Hypothalamus (tissue), 51 donors: ENCODE measurements around the gene BIRC6.
"Not testable (repeated sequence)": the region's sequence is repeated elsewhere in the genome, so short reads cannot be mapped to it uniquely, and the experiment has no call there.

Experiments used
- DNase-seq, 51 donors: peaks; one replicate each; lab custom pipeline; 2025; lab: John Stamatoyannopoulos, UW

Gene BIRC6

DNA sequence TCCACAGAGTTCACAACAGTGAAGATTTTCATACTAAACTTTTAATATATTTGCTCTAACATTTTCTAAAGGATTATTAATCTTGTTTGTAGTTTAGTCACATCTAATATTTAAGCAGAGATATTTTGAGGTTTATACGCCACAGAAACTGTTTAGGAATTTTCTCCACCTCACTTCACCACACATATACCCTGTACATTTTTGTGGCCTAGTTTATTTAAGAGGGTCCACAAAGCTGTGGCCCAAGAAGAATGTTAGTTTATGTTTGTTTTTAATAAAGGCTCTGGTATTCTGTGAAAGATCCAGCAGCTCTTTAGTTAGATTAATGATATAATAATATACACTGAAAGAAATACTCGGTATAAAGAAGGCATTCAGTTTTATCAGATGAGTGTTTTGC, 138.3 kb downstream of the BIRC6 start:
- no peak for DNase-seq

DNA sequence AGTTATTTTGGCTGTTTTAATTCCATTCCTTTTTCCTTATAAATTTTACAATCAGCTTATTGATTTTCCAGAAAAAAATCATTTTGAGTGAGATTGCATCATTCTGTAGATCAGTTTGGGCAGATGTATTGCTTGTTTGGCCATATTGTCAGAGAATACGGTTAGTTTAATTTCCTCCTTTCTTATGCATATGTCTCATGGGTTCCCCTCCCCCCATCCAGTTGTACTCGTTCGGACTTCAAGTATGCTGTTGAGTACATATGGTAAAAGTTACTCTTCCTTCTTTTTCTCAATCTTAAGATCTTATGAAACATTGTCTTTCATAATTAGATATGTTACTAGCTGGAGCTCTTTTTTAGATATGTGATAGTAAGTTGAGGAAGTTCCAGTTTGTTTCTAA, 139.8 kb downstream of the BIRC6 start:
- no peak for DNase-seq

DNA sequence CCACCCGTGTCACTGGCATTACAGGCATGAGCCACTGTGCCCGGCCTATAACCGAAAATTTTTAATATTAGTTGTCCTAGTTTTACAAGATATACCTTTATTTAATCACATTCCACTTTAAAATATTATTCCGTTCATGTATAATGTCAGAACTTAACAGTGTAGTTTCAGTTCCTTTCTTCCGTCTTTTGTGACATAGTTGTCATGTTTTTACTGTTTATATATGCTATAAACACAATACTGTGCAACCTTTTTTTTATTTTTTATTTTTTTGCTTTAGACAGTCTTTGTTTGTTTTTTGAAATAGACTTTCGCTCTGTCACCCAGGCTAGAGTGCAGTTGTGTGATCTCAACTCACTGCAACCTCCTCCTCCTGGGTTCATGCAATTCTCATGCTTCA, 141.5 kb downstream of the BIRC6 start:
- no peak for DNase-seq

DNA sequence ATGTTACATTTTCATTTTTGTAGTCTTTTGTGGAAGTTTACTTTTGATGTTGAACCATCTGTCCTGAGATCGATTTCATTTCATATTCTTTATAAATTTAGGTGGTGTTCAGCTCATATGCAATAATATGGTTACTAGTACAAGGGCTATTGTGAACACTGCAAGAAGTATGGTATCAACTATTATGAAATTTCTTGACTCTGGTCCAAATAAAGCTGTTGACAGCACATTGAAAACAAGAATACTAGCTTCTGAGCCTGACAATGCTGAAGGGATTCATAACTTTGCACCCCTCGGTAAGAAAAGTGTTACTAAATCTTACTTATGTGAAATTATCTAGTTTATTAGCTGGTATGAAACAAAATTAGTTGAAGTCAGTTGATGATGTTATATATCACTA, 146.1 kb downstream of the BIRC6 start:
- no peak for DNase-seq

DNA sequence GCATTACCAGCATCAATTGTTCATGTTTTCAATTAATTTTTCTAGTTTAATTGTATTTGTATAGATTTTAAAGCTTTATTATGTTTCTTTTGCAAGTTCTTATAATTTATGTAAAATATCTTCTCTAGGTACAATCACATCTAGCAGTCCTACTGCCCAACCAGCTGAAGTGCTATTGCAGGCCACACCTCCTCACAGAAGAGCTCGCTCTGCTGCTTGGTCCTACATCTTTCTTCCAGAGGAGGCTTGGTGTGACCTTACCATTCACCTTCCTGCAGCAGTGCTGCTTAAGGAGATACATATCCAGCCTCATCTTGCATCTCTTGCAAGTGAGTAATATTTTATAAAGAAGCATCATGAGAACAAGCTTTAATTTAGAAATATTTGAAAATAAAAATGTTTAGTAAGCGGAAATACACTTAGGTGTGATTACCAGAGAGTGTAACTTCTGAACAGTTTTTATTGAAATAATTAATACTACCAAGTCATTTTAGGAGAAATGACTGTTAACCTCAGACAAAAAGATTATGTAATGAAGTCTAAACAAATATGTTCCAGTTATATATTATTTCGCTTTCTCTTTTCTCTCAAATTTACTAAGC, 148.2 kb downstream of the BIRC6 start:
- no peak for DNase-seq

DNA sequence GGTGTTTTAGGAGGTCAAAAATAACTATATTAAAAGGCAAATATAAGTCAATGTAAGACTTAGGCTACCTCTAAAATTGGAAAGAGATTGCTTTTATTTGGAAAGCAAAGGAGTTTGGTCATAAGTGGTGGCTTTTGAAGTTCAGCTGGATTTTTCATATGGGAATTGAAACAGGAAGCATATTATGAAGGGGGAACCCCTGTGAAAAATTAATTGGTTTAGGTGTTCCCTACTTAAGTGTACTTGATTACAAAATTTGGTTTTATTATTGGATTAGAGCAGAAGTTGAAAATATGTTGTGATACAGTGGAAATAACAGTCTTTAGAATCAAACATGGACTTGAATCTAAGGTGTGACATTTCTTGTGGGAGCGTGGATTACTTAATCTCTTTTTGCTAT, 149.6 kb downstream of the BIRC6 start:
- no peak for DNase-seq

DNA sequence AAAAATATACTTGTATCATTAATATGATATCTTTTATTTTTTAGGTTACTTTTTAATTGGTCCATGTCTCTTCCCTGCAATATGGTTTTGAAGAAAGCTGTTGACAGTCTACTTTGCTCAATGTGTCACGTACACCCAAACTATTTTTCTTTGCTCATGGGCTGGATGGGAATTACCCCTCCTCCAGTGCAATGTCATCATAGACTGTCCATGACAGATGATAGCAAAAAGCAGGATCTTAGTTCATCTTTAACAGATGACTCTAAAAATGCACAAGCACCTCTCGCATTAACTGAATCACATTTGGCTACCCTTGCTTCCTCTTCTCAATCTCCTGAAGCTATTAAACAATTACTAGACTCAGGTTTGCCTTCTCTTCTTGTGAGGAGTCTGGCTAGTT, 158.1 kb downstream of the BIRC6 start:
- DNase-seq = no peak

DNA sequence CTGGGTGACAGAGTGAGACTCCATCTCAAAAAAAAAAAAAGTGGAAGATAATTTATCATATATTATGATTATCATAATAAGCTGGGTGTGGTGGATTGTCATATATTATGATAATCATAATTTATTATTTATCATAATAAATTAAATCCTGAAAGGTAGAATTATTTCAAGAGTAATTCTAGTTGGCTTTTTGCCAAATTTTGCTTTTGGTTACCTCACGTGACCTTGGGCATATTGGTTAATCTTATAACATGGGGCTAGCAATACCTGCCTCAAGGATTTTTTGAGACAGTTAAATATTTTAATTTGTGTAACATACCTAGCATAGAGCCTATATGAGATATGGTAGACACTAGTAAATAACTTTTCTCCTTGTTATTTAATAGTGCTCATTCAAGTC, 159.7 kb downstream of the BIRC6 start:
- no peak for DNase-seq

DNA sequence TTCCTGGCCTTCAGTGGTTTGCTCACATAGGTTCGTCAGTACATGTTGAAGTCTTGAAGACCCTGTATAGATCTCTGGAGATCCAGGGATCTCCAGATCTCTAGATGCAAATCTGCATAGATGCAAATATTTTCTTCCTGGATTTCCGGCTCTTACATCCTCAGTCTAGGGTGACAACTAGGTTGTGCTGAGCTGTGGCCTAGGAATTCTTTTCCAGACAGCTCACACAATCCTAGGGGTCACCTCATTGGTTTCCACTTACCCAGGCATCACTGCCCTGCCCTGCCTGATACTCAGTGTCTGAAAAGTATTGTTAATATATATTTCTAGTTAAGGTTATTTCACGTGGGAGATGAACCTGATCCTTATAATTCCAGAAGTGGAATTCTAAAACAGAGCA, 165.9 kb downstream of the BIRC6 start:
- no peak for DNase-seq

DNA sequence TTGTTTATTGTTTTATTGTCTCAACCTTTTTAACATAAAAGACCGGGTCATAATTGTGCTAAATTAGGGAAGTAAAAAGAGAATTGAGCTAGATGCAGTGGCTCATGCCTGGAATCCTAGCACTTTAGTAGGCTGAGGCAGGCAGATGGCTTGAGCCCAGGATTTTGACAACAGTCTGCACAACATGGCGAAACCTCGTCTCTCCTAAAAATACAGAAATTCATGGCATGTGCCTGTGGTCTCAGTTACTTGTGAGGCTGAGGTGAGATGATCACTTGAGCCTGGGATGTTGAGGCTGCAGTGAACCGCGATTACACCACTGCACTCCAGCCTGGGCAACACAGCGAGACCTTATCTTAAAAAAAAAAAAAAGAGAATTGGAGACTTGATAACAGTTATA, 166.9 kb downstream of the BIRC6 start:
- DNase-seq = no peak

DNA sequence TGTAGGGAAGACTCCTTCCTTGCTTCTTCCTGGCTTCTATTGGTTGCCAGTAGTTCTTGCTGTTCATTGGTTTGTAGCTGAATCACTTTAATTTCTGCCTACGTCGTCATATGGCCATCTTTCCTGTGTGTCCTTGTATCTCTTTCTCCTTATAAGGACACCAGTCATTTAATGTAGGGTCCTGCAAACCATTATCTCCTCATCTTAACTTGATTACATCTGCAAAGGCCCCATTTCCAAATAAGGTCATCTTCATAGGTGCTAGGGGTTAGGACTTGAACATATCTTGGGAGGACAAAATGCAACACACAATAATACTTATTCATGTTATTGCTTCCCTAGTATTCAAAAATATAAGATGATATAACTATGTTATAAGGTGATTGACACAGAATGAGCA, 175.5 kb downstream of the BIRC6 start:
- DNase-seq = no peak

DNA sequence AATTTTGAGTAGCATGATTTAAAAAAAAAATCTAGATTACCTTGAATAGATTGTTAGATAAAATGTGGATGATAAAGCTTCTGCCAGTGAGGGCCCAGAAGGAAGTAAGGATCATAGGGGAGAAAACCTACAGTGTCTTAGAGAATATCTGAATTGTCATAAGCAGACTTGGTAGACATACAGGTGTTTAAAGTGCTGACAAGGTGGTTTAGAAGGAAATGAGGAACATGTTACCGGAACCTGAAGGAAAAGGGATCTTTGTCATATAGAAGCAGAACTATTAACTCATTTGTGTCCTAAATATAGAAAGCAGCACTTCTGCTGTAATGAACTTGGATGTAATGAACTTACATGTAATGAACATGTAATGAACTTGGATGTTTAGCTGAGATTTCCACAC, 176.1 kb downstream of the BIRC6 start:
- DNase-seq = no peak

DNA sequence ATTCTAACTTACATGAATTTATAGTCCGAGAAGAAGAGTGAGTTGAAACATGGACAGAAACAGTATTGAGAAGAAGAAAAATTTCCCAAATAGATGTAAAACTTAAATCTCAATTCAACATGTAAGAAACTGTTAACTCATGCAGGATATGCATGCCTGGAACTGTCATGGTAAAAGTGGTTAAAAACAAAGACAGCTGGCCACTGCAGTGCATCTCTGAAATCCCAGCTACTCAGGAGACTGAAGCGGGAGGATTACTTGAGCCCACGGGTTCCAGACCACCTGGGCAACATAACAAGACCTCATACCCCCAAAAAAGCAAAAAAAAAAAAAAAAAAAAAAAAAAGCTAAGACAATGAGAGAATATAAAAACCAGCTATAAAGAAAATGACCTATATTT, 178.0 kb downstream of the BIRC6 start:
- DNase-seq = no peak

DNA sequence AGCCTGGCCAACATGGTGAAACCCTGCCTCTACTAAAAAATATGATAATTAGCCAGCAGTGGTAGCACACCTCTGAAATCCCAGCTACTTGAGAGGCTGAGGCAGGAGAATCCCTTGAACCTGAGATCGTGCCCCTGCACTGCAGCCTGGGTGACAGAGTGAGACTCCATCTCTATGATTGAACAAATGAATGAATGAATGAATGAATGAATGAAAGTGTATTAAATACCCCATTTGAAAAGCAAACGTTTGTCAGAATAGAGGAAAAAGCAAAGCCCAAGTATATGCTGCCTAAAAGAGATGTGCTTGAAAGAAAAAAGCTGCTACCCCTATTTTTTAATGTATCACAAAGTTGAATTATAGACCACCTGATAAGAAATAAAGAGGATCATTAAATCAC, 181.9 kb downstream of the BIRC6 start:
- no peak for DNase-seq

DNA sequence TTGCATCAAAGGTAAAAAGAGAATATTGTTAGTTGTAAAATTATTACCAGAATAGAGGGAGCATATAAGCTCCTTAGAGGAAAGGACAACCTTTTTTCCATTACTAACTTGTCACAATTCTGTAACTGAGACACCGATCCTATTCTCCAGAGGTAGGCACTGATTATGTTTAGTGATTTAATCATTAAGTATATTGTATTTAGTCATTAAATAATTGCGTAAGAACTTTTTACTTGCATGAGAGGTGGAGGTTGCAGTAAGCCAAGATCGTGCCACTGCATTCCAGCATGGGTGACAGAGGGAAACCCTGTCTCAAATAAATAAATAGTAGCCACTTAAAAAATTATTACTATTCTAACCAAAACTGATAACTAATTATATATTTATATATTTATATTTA, 195.7 kb downstream of the BIRC6 start:
- DNase-seq = not testable (repeated sequence)

DNA sequence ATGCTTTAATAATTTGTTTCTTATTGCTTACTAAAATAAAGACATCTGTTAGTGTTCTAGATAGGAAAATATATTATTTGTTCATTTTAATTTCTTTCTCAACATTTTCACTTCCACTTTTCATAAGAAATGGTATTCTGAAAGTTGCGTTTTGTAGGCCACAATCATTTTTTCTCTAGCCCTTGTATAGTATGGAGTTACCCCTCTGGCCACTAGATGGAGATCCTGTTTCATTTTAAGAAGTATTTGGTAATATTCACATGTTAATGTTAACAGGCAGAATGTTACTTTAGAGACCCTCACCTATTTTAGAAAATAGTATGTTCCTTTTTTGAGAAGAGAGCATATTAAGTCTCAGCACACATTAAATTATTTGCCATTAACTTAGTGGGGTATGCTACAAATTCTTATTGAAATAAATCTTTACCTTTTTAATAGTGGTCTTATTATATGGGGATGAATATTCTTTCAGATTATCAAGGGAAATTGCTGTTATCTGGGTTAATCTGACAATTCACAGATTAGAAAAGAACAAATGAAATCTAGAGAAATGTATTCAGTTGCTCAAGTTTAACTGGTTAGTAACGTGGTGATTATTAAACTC, 197.1 kb downstream of the BIRC6 start:
- peak in 1 of 51 donors; percentile 40 for DNase-seq

DNA sequence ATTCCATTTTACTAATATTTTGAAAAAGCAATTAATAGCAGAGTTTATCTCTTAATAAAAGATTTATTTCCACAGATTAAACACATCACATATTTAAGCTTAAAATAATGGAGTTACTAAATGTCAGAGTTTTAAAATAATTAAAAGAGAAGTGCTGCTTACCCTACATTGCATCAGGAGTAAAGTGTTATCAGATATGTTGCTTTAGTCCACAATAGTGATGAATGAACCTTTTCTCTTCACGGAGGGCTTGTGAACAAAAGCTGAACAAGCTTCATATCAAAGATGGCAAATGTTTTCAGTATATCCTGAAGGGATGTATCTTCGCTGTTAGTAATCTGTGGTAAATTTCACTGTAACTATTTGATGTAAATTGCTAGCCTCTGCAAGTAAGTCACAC, 201.7 kb downstream of the BIRC6 start:
- DNase-seq = peak in 1 of 51 donors; percentile 33

DNA sequence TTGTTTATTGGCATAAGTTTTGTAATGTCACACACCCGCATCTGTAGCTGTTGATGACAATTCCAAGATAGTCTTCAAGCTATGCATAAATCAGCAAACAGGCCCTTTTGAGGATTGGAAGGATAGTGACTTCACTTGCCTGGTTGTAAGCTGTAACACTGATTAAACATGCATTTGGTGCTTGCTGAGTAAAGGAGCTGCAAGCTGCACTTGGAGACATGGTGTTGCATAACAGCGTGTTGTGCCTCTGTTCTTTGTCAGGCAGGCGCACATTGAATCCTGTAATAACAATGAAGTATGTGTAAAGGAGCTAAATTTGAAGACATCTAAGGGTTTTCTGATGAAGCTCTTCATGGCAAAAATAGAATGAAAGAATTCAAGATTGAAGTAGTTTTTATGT, 202.3 kb downstream of the BIRC6 start:
- peak in 33 of 51 donors; percentile 0 to 83 (median 31) for DNase-seq

DNA sequence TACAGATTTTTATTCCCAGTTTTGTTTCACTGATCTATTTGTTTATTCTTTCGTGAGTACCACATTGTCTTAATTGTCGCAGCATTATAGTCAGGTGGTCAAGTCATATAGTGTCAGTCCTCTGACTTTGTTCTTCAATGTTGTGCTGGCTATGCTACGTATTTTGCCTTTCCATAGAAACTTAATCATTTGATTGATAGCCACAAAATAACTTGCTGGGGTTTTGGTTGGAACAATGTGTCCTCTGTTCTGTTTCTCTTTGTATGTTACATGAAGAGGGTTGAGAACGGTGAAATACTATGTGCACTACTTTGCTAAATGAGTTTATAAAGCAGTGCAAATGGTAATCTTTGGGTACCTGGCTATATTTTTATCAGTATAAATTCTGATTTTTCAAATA, 206.1 kb downstream of the BIRC6 start:
- peak in 1 of 51 donors; percentile 26 for DNase-seq

DNA sequence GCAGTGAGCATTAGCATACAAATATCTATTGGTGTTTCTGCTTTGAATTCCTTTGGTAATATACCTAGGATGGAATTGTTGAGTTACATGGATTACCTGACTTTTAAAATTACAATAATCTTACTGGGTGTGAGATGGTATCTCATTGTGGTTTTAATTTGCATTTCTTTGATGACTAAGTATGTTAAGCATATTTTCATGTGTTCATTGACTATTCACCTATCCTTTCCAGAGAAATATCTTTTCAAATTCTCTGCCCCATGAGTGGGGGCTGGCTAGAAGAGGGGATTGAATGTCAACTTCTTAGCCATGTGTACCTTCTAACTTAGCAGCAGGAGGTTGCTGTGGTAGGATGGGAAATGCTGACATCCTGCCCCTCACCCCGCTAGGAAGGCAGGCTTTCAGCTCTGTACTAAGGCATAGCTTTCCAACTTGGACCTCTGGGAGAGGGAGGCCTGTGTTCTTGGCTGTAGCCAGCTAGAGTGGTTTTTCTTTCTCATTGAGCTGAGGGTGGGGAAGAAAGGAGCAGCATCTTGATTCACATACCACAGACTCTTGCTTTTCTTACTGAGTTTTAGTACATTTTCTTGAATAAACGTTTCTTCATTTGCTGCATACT, 207.7 kb downstream of the BIRC6 start:
- no peak for DNase-seq

DNA sequence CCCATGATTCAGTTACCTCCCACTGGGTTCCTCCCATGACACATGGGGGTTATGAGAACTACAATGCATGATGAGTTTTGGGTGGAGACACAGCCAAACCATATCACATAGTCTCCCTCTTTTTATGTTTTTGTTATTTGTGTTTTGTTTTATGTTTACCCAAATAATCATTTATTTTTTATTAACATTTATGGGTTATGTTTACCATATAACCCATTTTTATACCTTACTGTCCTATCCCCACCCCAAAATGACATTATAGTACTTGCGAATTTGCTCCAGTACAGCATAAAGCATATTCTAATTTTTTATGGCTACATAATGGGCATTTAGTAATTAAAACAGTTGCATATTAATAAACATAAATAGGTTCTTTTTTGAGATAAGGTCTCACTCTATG, 209.1 kb downstream of the BIRC6 start:
- DNase-seq = no peak

DNA sequence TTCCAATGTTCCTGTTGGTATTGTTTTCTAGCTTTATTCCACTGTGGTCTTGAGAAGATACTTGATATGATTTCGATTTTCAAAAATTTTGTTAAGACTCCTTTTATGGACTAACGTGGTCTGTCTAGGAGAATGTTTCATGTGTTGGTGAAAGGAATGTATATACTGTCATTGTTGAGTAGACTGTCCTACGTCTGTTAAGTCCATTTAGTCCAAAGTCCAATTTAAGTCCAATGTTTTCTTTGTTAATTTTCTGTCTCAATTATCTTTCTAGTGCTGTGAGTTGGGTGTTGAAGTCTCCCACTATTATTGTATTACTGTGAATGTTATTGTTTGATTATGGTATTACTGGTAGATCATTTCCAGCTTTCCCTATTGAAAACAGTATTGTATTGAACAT, 215.2 kb downstream of the BIRC6 start:
- no peak for DNase-seq

DNA sequence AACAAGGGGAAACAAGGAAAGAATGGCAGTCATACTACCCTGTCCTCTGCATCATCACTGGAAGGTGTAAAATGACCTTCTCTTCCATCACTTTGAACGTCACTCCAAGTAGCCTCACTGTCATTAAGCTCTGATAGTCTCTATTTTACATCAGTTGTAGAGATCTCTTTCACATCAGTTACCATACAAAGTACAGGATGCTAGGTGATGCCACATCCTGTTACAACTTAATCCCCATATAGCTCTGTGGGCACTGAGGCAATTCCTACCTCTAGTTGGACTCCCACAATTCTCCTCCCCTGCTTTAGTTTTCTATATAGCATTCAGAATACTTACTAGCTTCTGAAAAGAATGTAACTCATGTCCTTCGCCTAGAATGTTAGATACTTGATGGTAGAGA, 215.9 kb downstream of the BIRC6 start:
- no peak for DNase-seq
